GM18517 (cell line): Measurements from ENCODE around the gene UGT1A10.

Source experiments
- ATAC-seq: cut with Tn5 transposase; IDR thresholded peaks from one replicate; pipeline ENCODE4 v1.9.1; 2021; ENCODE audit warnings: mild to moderate bottlenecking, moderate library complexity; ENCODE audit not compliant: unreplicated experiment

Gene UGT1A10

GRCh38 chr2:233801357-233802131 is 165.3 kb downstream of the UGT1A10 start:
- ATAC-seq = no peak

GRCh38 chr2:233802132-233802815 is 166.0 kb downstream of the UGT1A10 start:
- ATAC-seq = no peak

- ATAC-seq = no peak
Measured at GRCh38 chr2:233803292-233803911, 167.2 kb downstream of the UGT1A10 start.

DNA sequence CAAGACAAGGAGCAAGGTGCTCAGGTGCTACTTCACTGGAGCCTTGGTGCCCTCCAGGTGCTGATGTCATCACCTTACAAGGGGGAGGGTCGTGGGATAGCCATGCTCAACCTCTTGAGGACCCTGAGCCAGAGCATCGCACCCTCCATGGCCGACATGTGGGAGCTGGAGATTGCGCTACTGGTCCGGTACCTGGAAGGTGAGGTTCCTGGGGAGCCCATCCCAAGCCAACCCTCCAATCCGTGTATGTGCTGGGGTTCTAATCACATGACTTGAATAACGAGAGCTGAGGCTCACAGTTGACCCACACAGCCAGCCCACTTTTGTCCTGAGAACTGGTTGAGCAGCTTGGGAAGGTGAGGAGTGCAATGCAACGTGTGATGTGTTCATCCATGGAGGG is 167.7 kb downstream of the UGT1A10 start:
- no peak for ATAC-seq

DNA sequence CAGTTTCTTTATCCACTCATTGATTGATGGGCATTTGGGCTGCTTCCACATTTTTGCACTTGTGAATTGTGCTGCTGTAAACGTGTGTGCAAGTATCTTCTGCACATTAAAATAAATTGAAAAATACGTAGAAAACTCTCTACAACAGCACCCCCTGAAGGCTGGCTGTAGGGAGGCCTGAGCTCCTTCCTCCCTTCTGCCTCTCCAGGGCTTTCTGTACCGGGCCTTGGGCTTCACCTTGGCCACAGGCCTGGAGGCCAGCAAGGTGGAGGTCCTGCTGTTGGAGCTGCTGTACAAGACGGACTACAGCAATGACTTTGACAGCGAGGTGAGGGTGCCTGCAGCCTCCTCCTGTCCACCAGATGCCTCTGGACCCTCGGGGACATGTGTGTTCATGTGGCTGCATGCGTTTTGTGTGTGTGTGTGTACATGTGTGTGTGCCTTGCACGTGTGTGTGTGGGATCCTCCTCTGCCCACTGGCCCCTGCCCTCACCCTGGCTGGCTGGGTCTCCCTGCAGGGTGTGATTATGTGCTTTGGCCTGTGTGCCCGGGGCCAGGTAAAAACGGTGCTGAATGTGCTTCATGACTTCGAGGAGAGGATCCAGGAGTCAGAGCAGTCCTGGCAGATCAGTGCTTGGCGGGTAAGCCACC is 171.1 kb downstream of the UGT1A10 start:
- no peak for ATAC-seq

DNA sequence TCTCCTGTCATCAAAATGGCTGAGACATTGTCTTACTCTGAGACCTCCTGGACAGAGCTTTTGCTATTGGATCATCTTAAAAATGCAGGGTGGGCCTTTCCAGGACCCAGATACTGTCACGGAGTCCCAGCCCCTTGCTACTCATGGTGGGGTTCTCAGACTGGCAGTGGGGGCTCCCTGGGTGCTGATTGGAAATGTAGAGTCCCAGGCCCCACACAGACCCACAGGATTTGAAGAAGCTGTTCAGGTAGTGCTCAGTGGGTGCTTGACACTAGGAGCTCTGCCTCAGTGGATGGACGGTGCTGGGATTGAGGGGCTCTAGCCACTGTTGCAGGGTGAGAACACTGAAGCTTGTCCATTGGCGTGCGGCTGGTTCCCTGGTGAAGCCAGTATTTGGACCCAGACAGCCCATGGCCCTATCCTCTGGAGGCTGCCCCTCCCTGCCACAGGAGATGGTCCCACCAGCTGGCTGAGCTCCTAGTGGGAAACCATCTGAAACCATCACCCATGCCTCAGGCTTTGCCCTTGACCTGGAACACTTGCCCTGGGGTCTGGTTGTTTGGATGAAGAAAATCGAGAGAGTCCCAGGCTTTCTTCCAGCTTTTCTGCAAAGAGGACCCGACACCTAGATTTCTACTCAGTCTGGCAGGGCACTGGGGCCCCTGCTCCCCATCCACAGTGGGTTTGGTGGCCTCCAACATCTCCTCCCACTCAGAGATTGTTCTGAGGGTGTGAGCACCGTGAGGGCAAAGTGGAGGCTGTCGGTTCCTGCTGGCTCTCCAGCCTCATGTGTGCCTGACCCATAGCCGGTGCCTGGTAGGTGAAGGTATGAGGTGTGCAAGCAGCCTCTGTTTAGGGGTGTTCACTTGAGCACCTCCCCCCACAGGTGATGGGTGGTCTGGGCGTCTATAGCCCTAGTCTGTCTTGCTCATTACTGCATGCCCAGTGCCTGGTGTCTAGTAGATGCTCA is 172.0 kb downstream of the UGT1A10 start:
- ATAC-seq = no peak

- ATAC-seq = no peak
Measured at GRCh38 chr2:233810385-233810784, 174.1 kb downstream of the UGT1A10 start.

DNA sequence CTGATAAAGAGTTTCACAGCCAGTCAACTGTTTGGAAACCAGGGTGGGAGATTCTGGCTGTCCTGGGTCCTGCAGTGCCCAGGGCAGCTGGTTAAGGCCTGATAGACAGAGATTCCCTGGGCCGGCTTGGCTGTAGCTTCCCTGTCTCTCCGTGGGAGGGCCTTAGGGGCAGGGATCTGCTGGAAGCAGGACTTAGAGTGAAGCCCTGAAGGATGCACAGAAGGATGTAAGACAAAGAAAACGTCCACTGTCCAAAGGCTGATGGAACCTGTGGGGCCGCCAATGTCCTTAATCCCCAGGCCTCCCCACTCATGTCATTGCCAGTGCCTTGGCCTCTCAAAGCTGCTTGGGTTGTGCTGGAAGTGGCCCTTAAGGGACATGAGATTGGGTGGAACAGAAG is 174.8 kb downstream of the UGT1A10 start:
- ATAC-seq = no peak

- no peak for ATAC-seq
Measured at GRCh38 chr2:233811732-233812131, 175.5 kb downstream of the UGT1A10 start.

GRCh38 chr2:233813236-233814055 is 177.2 kb downstream of the UGT1A10 start:
- no peak for ATAC-seq

DNA sequence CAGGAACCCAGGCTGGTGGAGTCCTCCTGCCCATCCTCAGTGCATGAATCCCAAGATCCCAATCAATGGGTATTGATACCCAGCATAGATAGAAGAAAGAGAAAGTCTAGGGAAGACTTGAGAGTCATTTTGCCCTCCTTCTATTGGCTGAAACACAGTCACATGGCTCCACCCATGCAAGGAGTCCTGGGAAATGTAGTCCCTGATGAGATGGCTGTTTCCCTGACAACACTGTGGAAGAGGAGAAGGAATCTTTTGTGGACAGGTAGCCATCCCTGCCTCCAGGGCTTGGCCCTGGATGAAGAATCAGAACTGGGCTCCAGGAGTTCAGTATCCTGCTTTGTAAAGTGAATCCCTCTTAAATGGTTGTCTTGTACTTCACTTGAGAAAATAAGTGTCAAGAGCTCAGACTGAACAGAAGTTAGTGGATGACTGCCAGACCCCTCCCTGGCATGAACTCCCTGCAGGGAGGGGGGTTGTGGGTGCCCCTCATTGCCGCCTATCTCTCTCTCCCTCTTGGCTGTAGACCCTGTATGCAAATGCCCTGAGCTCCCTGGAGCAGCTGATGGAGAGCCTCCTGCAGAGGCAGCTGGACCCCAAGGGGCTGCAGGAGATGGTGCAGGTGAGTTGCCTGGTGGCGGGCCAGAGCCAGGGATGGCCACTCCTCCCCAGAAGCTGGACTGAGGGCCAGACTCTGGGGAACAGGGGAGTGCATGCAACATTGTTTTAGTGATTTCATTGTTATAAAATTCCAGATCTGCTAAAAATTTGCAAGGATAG is 178.0 kb downstream of the UGT1A10 start:
- ATAC-seq = no peak

DNA sequence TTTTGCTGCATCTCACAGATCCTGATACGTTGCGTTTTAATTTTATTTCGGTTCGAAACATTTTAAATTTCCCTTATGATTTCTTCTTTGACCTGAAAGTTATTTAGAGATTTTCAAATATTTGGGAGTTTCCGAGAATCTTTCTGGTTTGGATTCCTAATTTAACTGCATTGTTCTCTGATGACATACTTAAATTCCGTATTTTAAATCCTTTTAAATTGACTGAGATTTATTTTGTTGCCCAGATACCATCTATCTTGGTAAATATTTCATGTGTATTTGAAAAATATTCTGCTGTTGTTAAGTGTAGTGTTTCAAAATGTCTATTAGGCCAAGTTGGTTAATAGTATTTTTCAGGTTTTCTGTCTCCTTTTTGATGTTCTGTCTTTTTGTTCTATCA is 179.6 kb downstream of the UGT1A10 start:
- no peak for ATAC-seq

- no peak for ATAC-seq
Measured at GRCh38 chr2:233816334-233816733, 180.1 kb downstream of the UGT1A10 start.

DNA sequence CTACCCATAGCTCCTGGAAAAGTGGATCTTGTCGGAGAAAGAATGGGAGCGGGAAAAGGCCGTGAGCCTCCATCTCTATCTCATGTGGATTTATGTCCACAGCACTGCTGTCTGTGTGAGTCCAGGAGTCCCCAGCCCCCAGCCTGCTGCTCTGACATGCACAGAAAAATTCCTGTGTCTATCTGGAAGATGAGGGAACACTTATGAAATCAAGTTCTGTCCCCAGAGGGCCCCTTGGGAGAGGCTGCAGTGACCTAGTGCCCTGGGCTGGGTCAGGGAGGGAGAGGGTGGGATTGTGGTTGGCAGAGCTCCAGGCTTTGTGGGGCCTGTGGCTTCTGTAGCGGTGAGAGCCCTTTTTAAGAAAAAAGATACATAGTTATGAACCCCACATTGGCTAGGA is 180.5 kb downstream of the UGT1A10 start:
- ATAC-seq = no peak

GRCh38 chr2:233817361-233817911 is 181.2 kb downstream of the UGT1A10 start:
- no peak for ATAC-seq

DNA sequence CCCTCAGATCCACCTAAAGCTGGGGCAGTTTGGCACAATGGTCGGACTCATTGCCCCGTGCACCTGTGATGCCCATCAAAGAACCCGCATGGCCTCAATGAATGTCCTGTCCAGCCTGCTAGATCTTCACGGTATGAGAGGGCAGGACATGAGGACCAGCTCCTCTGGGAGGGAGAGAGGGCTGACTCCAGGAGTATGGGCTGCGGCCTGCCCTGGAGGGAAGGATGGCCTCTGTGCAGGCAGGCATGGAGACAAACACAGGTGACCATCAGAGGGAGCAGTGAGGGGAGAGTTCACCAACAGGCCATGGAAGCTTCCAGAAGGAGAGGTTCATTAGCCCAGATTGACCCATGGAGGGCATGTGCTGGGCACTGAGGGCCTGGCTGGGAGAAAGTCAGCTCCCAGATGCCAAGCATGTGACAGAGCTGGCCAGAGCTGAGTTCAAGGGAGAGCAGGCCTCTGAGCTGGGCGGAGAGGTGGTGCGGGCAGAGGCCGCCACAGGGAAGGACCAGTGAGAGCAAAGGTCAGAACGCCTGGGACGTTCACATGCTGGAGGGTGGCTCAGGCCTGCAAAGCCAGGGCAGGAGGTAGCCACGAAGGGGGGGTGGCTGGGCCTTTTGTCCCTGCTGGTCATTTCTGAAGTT is 181.9 kb downstream of the UGT1A10 start:
- no peak for ATAC-seq

DNA sequence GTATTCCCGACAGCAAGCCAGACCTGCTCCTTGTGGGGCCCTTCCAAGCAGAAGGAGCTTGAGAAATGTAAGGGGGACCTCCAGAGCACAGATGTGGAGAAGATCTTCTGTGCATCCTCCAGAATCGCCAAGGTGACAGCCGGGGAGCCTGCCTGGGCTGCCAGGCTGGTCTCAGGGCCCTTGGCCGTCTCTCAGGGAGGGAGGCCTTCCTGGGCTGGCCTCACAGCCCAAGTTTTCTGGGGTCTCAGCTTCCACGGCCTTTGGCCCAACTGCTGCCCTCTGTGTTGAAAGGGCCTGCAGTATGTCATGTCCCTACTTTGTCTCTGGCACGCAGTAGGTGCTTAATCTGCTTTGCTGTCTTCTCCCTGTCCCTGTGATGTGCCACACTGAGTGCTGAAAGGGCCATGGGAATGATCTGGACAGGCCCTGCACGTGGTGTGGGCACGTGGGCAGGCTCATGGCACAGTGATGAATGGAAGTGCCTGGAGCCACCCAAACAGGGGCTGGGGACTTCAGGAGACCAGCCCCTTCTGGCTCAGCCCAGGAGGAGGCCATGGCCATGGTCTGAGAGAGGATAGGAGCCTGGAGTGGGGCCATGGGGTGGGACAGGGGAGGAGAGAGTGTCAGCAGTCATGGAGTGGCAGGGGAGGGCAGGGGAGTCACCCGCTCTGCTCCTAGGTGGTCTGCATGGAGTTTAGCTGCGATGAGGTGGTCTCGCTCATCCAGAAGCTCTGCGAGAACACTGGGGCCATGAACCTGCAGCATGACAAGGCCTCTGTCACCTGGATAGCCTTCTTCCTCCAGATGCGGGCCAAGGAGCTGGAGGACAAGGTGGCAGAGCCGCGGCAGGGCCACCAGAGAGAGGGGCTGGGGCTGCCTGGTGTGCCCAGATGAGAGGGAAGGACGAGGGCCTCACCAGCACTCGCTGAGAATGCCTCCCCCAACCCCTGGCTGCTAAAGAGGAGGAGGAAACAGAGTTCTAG is 182.7 kb downstream of the UGT1A10 start:
- ATAC-seq = no peak
